Activated CD4-positive, alpha-beta T cell treated with anti-CD3 and anti-CD28 coated beads for 4 hours (primary cell): ENCODE measurements around the gene TOB1.
A peak's percentile ranks its signal among the peaks of the same experiment; 100 is the strongest.

Experiments
- DNase-seq, 2 donors: peaks; one replicate each; pipeline ENCODE4 v3.0.0-alpha.2; 2020

TOB1 gene

GRCh38 chr17:50830352-50830751, 35.8 kb downstream of the TOB1 start:
- no peak for DNase-seq

GRCh38 chr17:50829332-50829731, 36.8 kb downstream of the TOB1 start:
- DNase-seq, result no peak

GRCh38 chr17:50828508-50829170, 37.5 kb downstream of the TOB1 start:
- no peak for DNase-seq

- DNase-seq, result no peak
Observed at GRCh38 chr17:50825188-50825587, 41.0 kb downstream of the TOB1 start.

- DNase-seq, result no peak
Observed at GRCh38 chr17:50824429-50824828, 41.7 kb downstream of the TOB1 start.

- no peak for DNase-seq
Observed at GRCh38 chr17:50822550-50822949, 43.6 kb downstream of the TOB1 start.

- DNase-seq, result no peak
Observed at GRCh38 chr17:50820651-50821050, 45.5 kb downstream of the TOB1 start.

GRCh38 chr17:50818921-50819657, 47.1 kb downstream of the TOB1 start:
- no peak for DNase-seq

GRCh38 chr17:50818261-50818660, 47.9 kb downstream of the TOB1 start:
- DNase-seq, result no peak

- DNase-seq, result no peak
Observed at GRCh38 chr17:50817838-50818237, 48.3 kb downstream of the TOB1 start.

GRCh38 chr17:50816771-50817751, 49.1 kb downstream of the TOB1 start:
- DNase-seq, result peak; percentile 50 to 58

GRCh38 chr17:50816271-50816670, 49.9 kb downstream of the TOB1 start:
- DNase-seq, result no peak

- DNase-seq, result no peak
Observed at GRCh38 chr17:50815400-50815799, 50.8 kb downstream of the TOB1 start.

GRCh38 chr17:50813583-50813982, 52.6 kb downstream of the TOB1 start:
- no peak for DNase-seq
